Measurements from ENCODE around the gene VAPB. TPM values are rescaled to one million over a fixed set of nuclear protein-coding genes. Genes with fewer than 3 reads are reported as not detected.

Gene VAPB
- total RNA-seq, 5 donors from 2014 or later (not counting 1 experiment from before 2014, with no cell fraction given): 26.4 to 35.0 (median 30.8) TPM

GRCh38 chr20:58436868-58437645, 48.0 kb downstream of the VAPB start:
- Mint-ChIP-seq H3K27ac (peak overlapping the region in 1 of 2 donors; percentile 34), H3K4me3 (no peak overlapping the region), H3K4me1 (peaks cover 40 to 48% (median 44%) of the 10 kb centered on the region in 3 donors), H3K27me3 (no peaks in the 10 kb centered on the region), H3K9me3 (no peaks in the 10 kb centered on the region), H3K36me3 (peaks cover 34% of the 10 kb centered on the region)
- ChIA-PET POLR2A (no interaction called here), CTCF (interaction anchor here (0.6 to 0.7 kb wide), 2 partner anchors 26 to 91 kb away, joined by 4 to 5 read pairs; no protein-coding TSS in a partner anchor)
- Histone ChIP-seq H3K9me3 (no peaks in the 10 kb centered on the region), H3K27me3 (replicated peaks in 1 of 2; ENCODE audit: control insufficient read depth in 2 of 2, extremely low read depth in 1 of 2, insufficient read depth in 2 of 2, low read length in 1 of 2) (no peaks in the 10 kb centered on the region), H3K4me1 (ENCODE audit: control insufficient read depth in 1 of 2, extremely low read depth in 1 of 2, insufficient read depth in 2 of 2, low read length in 2 of 2) (peaks cover 0 to 3% of the 10 kb centered on the region in 2 experiments), H3K4me3 (ENCODE audit: control insufficient read depth in 1 of 2, extremely low read depth in 1 of 2, low read length in 1 of 2) (no peak overlapping the region), H3K27ac (ENCODE audit: low read length) (no peak overlapping the region), H3K36me3 (ENCODE audit: control insufficient read depth in 2 of 2, extremely low read depth in 1 of 2, insufficient read depth in 1 of 2, low read length in 1 of 2) (peaks cover 0 to 30% of the 10 kb centered on the region in 2 donors)
- DNase-seq (no peak), ATAC-seq (replicated peaks in 1 of 4) (no peak)
- 80% methylated on average over 2 of the region's 5 CpGs for WGBS (ENCODE audit: insufficient coverage)

- no peak overlapping the region for H3K27ac ChIP-seq (ENCODE audit: low read length)
- H3K27ac Mint-ChIP-seq: no peak overlapping the region
- H3K36me3 Mint-ChIP-seq: peaks cover 47% of the 10 kb centered on the region
- no peak for DNase-seq
- no peaks in the 10 kb centered on the region for H3K9me3 Mint-ChIP-seq
- no peak overlapping the region for H3K4me3 ChIP-seq (ENCODE audit: control insufficient read depth in 1 of 2, extremely low read depth in 1 of 2, low read length in 1 of 2)
- WGBS (ENCODE audit: insufficient coverage): 82% methylated on average over 2 of the region's 5 CpGs
- ChIA-PET POLR2A (no interaction called here), CTCF (no interaction called here)
- no peak for ATAC-seq (replicated peaks in 1 of 4)
- no peaks in the 10 kb centered on the region for H3K27me3 Mint-ChIP-seq
- no peaks in the 10 kb centered on the region for H3K27me3 ChIP-seq (replicated peaks in 1 of 2; ENCODE audit: control insufficient read depth in 2 of 2, extremely low read depth in 1 of 2, insufficient read depth in 2 of 2, low read length in 1 of 2)
- H3K4me3 Mint-ChIP-seq: no peak overlapping the region
- peaks cover 0 to 44% of the 10 kb centered on the region in 2 donors for H3K36me3 ChIP-seq (ENCODE audit: control insufficient read depth in 2 of 2, extremely low read depth in 1 of 2, insufficient read depth in 1 of 2, low read length in 1 of 2)
- H3K9me3 ChIP-seq: no peaks in the 10 kb centered on the region
- H3K4me1 ChIP-seq (ENCODE audit: control insufficient read depth in 1 of 2, extremely low read depth in 1 of 2, insufficient read depth in 2 of 2, low read length in 2 of 2): peaks cover 0 to 3% of the 10 kb centered on the region in 2 experiments
- H3K4me1 Mint-ChIP-seq: peaks cover 24 to 28% (median 25%) of the 10 kb centered on the region in 3 donors
Observed at GRCh38 chr20:58438970-58439808, 50.2 kb downstream of the VAPB start.

- peaks cover 49% of the 10 kb centered on the region for H3K36me3 Mint-ChIP-seq
- peaks cover 0 to 3% of the 10 kb centered on the region in 2 experiments for H3K4me1 ChIP-seq (ENCODE audit: control insufficient read depth in 1 of 2, extremely low read depth in 1 of 2, insufficient read depth in 2 of 2, low read length in 2 of 2)
- H3K36me3 ChIP-seq (ENCODE audit: control insufficient read depth in 2 of 2, extremely low read depth in 1 of 2, insufficient read depth in 1 of 2, low read length in 1 of 2): peaks cover 0 to 51% of the 10 kb centered on the region in 2 donors
- H3K4me3 Mint-ChIP-seq: no peak overlapping the region
- no peak overlapping the region for H3K4me3 ChIP-seq (ENCODE audit: control insufficient read depth in 1 of 2, extremely low read depth in 1 of 2, low read length in 1 of 2)
- no peak overlapping the region for H3K27ac Mint-ChIP-seq
- H3K27ac ChIP-seq (ENCODE audit: low read length): no peak overlapping the region
- POLR2A ChIA-PET: interaction anchor here in 1 of 2 donors (0.6 kb wide), 1 partner anchor 35 kb away, joined by 8 read pairs; no protein-coding TSS in a partner anchor
- H3K9me3 ChIP-seq: no peaks in the 10 kb centered on the region
- H3K9me3 Mint-ChIP-seq: no peaks in the 10 kb centered on the region
- DNase-seq: no peak
- no peak for ATAC-seq (replicated peaks in 1 of 4)
- H3K4me1 Mint-ChIP-seq: peaks cover 21 to 24% (median 22%) of the 10 kb centered on the region in 3 donors
- H3K27me3 ChIP-seq (replicated peaks in 1 of 2; ENCODE audit: control insufficient read depth in 2 of 2, extremely low read depth in 1 of 2, insufficient read depth in 2 of 2, low read length in 1 of 2): no peaks in the 10 kb centered on the region
- CTCF ChIA-PET: no interaction called here
- H3K27me3 Mint-ChIP-seq: no peaks in the 10 kb centered on the region
- no CpG with 5 or more reads among the region's 5 CpGs for WGBS (ENCODE audit: insufficient coverage)
Observed at GRCh38 chr20:58440021-58440767, 51.2 kb downstream of the VAPB start.

- no peaks in the 10 kb centered on the region for H3K27me3 ChIP-seq (replicated peaks in 1 of 2; ENCODE audit: control insufficient read depth in 2 of 2, extremely low read depth in 1 of 2, insufficient read depth in 2 of 2, low read length in 1 of 2)
- CTCF ChIA-PET: no interaction called here
- H3K9me3 ChIP-seq: no peaks in the 10 kb centered on the region
- H3K36me3 ChIP-seq (ENCODE audit: control insufficient read depth in 2 of 2, extremely low read depth in 1 of 2, insufficient read depth in 1 of 2, low read length in 1 of 2): peaks cover 5 to 61% of the 10 kb centered on the region in 2 donors
- Mint-ChIP-seq H3K36me3 (peaks cover 47% of the 10 kb centered on the region), H3K9me3 (no peaks in the 10 kb centered on the region), H3K4me1 (peaks cover 14 to 16% (median 15%) of the 10 kb centered on the region in 3 donors), H3K4me3 (no peak overlapping the region), H3K27me3 (no peaks in the 10 kb centered on the region), H3K27ac (no peak overlapping the region)
- DNase-seq (no peak), ATAC-seq (replicated peaks in 1 of 4) (no peak)
- H3K27ac ChIP-seq (ENCODE audit: low read length): no peak overlapping the region
- H3K4me1 ChIP-seq (ENCODE audit: control insufficient read depth in 1 of 2, extremely low read depth in 1 of 2, insufficient read depth in 2 of 2, low read length in 2 of 2): peaks cover 0 to 3% of the 10 kb centered on the region in 2 experiments
- POLR2A ChIA-PET: no interaction called here
- no peak overlapping the region for H3K4me3 ChIP-seq (ENCODE audit: control insufficient read depth in 1 of 2, extremely low read depth in 1 of 2, low read length in 1 of 2)
Observed at GRCh38 chr20:58441723-58442122, 52.7 kb downstream of the VAPB start.

GRCh38 chr20:58444746-58445255, 55.8 kb downstream of the VAPB start:
- peaks cover 0 to 7% (median 2%) of the 10 kb centered on the region in 3 donors for H3K4me1 Mint-ChIP-seq
- 100% methylated on average over 2 of the region's 5 CpGs for WGBS (ENCODE audit: insufficient coverage)
- POLR2A ChIA-PET: no interaction called here
- Histone ChIP-seq H3K9me3 (no peaks in the 10 kb centered on the region), H3K36me3 (ENCODE audit: control insufficient read depth in 2 of 2, extremely low read depth in 1 of 2, insufficient read depth in 1 of 2, low read length in 1 of 2) (peaks cover 9 to 53% of the 10 kb centered on the region in 2 donors), H3K4me1 (ENCODE audit: control insufficient read depth in 1 of 2, extremely low read depth in 1 of 2, insufficient read depth in 2 of 2, low read length in 2 of 2) (no peaks in the 10 kb centered on the region), H3K27ac (ENCODE audit: low read length) (no peak overlapping the region), H3K27me3 (replicated peaks in 1 of 2; ENCODE audit: control insufficient read depth in 2 of 2, extremely low read depth in 1 of 2, insufficient read depth in 2 of 2, low read length in 1 of 2) (no peaks in the 10 kb centered on the region), H3K4me3 (ENCODE audit: control insufficient read depth in 1 of 2, extremely low read depth in 1 of 2, low read length in 1 of 2) (no peak overlapping the region)
- no peaks in the 10 kb centered on the region for H3K27me3 Mint-ChIP-seq
- peaks cover 49% of the 10 kb centered on the region for H3K36me3 Mint-ChIP-seq
- peak overlapping the region in 1 of 2 donors; percentile 16 for H3K27ac Mint-ChIP-seq
- CTCF ChIA-PET: interaction anchor here in 1 of 2 donors (0.6 kb wide), 1 partner anchor 9 kb away, joined by 7 read pairs; no protein-coding TSS in a partner anchor
- no peak overlapping the region for H3K4me3 Mint-ChIP-seq
- ATAC-seq (replicated peaks in 1 of 4): no peak
- no peaks in the 10 kb centered on the region for H3K9me3 Mint-ChIP-seq
- DNase-seq: no peak
